C4-2B (cell line): ENCODE measurements around the gene PFKL.

Experiments used
- ZFX ChIP-seq: fragments of 450-650 bp; IDR thresholded peaks from 2 replicates; pipeline ENCODE4 v1.6.1; 2017
- TF ChIP-seq, protein P1 (sequence below): fragments of 450-650 bp; conservative IDR thresholded peaks from 2 replicates; pipeline ENCODE4 v1.5.1; 2017; ENCODE audit warnings: mild to moderate bottlenecking

DNA sequence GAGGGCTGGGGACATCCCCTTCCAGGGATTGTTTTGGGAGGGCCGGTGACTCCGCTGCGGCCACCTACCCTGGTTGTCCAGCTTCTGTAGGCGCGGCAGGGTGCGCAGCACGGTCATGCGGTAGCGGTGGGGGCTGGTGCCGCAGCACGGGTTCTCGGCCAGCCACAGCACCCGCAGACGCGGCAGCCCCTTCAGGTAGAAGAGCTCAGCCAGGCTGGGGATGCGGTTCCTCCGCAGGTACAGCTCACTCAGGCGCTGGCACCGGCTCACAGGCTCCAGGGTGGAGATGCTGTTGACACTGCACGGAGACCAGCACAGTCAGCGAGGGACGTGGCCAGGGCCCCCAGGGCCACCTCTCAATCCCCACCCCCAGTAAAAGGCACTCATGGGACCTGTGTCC, 33.1 kb downstream of the PFKL start:
- TF ChIP-seq, protein P1, sequence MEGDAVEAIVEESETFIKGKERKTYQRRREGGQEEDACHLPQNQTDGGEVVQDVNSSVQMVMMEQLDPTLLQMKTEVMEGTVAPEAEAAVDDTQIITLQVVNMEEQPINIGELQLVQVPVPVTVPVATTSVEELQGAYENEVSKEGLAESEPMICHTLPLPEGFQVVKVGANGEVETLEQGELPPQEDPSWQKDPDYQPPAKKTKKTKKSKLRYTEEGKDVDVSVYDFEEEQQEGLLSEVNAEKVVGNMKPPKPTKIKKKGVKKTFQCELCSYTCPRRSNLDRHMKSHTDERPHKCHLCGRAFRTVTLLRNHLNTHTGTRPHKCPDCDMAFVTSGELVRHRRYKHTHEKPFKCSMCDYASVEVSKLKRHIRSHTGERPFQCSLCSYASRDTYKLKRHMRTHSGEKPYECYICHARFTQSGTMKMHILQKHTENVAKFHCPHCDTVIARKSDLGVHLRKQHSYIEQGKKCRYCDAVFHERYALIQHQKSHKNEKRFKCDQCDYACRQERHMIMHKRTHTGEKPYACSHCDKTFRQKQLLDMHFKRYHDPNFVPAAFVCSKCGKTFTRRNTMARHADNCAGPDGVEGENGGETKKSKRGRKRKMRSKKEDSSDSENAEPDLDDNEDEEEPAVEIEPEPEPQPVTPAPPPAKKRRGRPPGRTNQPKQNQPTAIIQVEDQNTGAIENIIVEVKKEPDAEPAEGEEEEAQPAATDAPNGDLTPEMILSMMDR, result no peak
- no peak for TF ChIP-seq ZFX
